Measurements from ENCODE around the gene MCFD2. TPM values are rescaled to one million over a fixed set of nuclear protein-coding genes. Genes with fewer than 3 reads are reported as not detected.
A peak's percentile ranks its signal among the peaks of the same experiment; 100 is the strongest.

Gene MCFD2
- total RNA-seq, 2 experiments from 2014 or later, result 55.7 to 75.2 TPM

DNA sequence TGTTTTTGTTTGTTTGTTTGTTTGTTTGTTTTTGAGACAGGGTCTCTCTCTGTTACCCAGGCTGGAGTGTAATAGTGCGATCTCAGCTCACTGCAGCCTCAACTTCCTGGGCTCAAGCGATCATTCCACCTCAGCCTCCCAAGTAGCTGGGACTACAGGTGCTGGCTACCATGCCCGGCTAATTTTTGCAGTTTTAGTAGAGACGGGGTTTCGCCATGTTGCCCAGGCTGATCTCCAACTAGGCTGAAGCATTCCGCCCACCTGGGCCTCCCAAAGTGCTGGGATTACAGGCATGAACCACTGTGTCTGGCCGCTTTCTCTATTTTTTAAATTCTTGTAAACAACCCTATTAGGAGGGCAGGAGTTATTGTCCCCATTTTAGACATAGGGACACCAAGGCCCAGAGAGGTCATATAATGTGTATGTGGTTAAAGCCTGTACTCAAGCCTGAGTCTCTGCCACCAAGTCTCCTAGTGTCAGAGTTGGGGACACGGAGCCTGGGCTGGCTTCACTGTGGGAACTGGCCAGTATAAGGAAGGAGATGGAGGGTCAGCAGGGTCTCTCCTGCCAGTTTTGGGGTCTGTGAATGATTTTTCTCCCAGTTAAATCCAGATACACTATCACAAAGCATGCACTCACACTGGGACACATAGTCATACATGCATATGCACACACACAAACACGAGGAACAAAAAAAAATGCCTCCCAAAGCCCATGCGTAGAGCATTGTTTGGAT, 27.5 kb upstream of the MCFD2 start:
- BruUV-seq (replicated peaks), result no TSS peak
- H4K20me1 ChIP-seq (ENCODE audit: insufficient read depth, low read length), result no peaks in the 10 kb centered on the region
- CTCF ChIA-PET (ENCODE audit: unreplicated experiment), result interaction anchor here (0.8 kb wide), 1 partner anchor 40 kb away, joined by 3 read pairs; no protein-coding TSS in a partner anchor
- peak overlapping the region; percentile 97 for H3K4me2 ChIP-seq (ENCODE audit: low read length)
- no peaks in the 10 kb centered on the region for H3K9me3 ChIP-seq (ENCODE audit: low read length)
- POLR2A ChIA-PET, result interaction anchor here (0.7 to 1.1 kb wide), 4 partner anchors 8 to 374 kb away, joined by 3 to 5 read pairs (median 4); no protein-coding TSS in a partner anchor
- no peak overlapping the region for H2AFZ ChIP-seq (ENCODE audit: low read length)
- H3K36me3 ChIP-seq (ENCODE audit: insufficient read depth, low read length), result peaks cover 47% of the 10 kb centered on the region
- TF ChIP-seq, protein P1, sequence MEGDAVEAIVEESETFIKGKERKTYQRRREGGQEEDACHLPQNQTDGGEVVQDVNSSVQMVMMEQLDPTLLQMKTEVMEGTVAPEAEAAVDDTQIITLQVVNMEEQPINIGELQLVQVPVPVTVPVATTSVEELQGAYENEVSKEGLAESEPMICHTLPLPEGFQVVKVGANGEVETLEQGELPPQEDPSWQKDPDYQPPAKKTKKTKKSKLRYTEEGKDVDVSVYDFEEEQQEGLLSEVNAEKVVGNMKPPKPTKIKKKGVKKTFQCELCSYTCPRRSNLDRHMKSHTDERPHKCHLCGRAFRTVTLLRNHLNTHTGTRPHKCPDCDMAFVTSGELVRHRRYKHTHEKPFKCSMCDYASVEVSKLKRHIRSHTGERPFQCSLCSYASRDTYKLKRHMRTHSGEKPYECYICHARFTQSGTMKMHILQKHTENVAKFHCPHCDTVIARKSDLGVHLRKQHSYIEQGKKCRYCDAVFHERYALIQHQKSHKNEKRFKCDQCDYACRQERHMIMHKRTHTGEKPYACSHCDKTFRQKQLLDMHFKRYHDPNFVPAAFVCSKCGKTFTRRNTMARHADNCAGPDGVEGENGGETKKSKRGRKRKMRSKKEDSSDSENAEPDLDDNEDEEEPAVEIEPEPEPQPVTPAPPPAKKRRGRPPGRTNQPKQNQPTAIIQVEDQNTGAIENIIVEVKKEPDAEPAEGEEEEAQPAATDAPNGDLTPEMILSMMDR (conservative IDR thresholded peaks at IDR 0.05; ENCODE audit: low read length), result no peak
- TF ChIP-seq EZH2phosphoT487 (IDR thresholded peaks at IDR 0.05; ENCODE audit: borderline replicate concordance, low read depth, low read length), result no peak
- H3K4me3 ChIP-seq (ENCODE audit: low read depth, low read length, poor library complexity, severe bottlenecking), result peak overlapping the region; percentile 87
- H3K4me1 ChIP-seq (ENCODE audit: insufficient read depth, low read length, poor library complexity, severe bottlenecking), result peaks cover 53% of the 10 kb centered on the region
- peaks cover 77% of the 10 kb centered on the region for H3K79me2 ChIP-seq (ENCODE audit: insufficient read depth, low read depth, low read length)
- intact Hi-C loops (cut with micrococcal nuclease; ENCODE audit: unreplicated experiment), result no loop called here
- H3K9me2 ChIP-seq (ENCODE audit: insufficient read depth, low read length), result no peaks in the 10 kb centered on the region
- peak overlapping the region; percentile 86 for H3K27ac ChIP-seq (ENCODE audit: low read depth, low read length, poor library complexity, severe bottlenecking)
- DNase-seq (ENCODE audit: low spot score), result no peak

- Histone ChIP-seq H3K79me2 (ENCODE audit: insufficient read depth, low read depth, low read length) (peaks cover 68% of the 10 kb centered on the region), H3K9me2 (ENCODE audit: insufficient read depth, low read length) (no peaks in the 10 kb centered on the region), H3K4me1 (ENCODE audit: insufficient read depth, low read length, poor library complexity, severe bottlenecking) (peaks cover 58% of the 10 kb centered on the region), H3K36me3 (ENCODE audit: insufficient read depth, low read length) (peaks cover 39% of the 10 kb centered on the region), H3K9me3 (ENCODE audit: low read length) (no peaks in the 10 kb centered on the region), H3K4me3 (ENCODE audit: low read depth, low read length, poor library complexity, severe bottlenecking) (peak overlapping the region; percentile 87), H3K27ac (ENCODE audit: low read depth, low read length, poor library complexity, severe bottlenecking) (peak overlapping the region; percentile 86), H3K4me2 (ENCODE audit: low read length) (peak overlapping the region; percentile 97), H4K20me1 (ENCODE audit: insufficient read depth, low read length) (no peaks in the 10 kb centered on the region), H2AFZ (ENCODE audit: low read length) (peak overlapping the region; percentile 65; the same call in 1 of the 2 replicates)
- peak; percentile 64 for DNase-seq (ENCODE audit: low spot score)
- ChIA-PET POLR2A (interaction anchor here (0.7 to 1.1 kb wide), 4 partner anchors 9 to 471 kb away, joined by 3 to 5 read pairs (median 3); no protein-coding TSS in a partner anchor), CTCF (ENCODE audit: unreplicated experiment) (no interaction called here)
- TF ChIP-seq, protein P1 (conservative IDR thresholded peaks at IDR 0.05; ENCODE audit: low read length), result no peak
- no peak for TF ChIP-seq EZH2phosphoT487 (IDR thresholded peaks at IDR 0.05; ENCODE audit: borderline replicate concordance, low read depth, low read length)
- BruUV-seq (replicated peaks), result no TSS peak
- intact Hi-C loops (cut with micrococcal nuclease; ENCODE audit: unreplicated experiment), result no loop called here
Observed at GRCh38 chr2:46942143-46942526, 26.5 kb upstream of the MCFD2 start.
